HG03442 (cell line): ENCODE data around the gene TXNDC17.
"Not testable (repeated sequence)": the region's sequence is repeated elsewhere in the genome, so short reads cannot be mapped to it uniquely, and the experiment has no call there.

Source experiments
- ATAC-seq: cut with Tn5 transposase; IDR thresholded peaks from one replicate; pipeline ENCODE4 v1.9.1; 2021; ENCODE audit warnings: mild to moderate bottlenecking, moderate library complexity; ENCODE audit not compliant: unreplicated experiment

Gene TXNDC17

DNA sequence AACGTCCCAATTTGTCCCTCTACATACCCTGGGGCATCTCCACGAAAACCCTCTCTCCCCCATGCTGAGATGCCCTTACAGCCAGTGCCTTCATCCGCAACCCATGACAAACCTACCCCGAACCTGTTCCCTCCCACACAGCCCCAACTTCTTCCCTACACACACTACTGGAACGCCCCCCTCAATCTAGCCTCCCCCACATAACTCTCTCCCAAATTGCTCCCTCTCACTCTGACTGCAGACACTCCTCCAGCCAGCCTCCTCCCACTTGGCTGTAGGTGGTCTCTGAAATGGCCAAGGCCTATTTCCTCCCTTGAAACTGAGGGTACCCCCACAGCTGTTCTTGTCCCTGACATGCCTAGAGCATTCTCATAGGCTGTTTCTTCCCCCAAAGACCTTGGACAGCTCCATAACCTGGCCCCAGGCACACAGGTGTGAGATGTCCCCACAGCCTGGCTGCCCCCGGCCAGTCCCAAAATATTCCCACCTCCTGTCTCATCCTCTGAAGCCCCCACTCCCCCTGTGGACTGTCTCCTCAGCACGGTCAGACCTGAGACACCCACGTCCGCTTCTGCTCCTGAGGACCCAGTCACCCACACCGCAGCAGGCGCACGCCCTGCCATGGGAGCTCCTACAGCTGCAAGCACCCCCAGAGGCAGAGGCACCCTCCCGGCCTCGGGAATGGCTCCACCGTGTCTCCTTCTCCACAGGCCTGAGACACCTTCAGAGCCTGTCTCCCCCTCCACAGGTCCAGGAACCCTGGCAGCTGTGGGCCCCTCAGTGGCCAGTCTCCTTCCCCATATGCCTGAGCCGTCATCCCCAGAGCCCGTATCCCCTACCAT, 4.0 kb upstream of the TXNDC17 start:
- no peak for ATAC-seq

GRCh38 chr17:6637458-6637840, 3.4 kb upstream of the TXNDC17 start:
- ATAC-seq = no peak

DNA sequence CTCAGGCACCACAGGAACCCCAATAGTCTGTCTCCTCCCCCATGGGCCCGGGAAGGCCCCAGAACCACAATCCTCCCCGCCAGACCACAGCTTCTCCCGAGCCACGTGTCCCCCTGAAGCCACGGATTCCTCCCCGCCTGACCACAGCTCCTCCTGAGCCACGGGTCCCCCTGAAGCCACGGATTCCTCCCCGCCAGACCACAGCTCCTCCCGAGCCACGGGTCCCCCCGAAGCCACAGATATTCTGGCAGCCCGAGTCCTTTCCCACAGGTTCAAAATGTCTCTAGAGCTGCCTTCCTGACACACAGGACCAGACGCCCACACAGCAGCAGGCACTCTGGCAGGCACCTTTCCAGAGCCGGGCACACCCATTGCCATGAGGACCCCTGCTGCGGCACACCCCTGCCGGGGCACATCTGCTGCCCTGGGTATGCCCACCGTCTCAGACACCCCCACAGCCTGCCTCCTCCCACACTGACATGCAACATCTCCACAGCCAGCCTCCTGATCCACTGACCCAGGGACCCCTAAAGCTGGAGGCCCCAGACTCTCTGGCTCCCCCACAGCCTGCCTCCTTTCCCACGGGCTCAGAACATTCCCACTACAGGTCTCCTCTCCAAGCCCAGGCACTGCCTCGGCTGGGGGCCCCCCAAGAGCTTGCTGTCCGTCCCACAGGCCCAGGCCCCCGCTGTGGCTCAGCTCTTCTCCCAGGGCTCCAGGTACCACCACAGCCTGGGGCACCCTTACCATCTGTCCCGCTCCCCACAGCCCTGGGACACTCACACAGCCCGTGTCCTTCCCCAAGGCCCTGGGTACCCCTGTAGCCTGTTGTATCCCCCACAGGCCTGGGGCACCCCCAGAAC, 2.6 kb upstream of the TXNDC17 start:
- no peak for ATAC-seq

- no peak for ATAC-seq
These were observed 1.8 kb upstream of the TXNDC17 start for GRCh38 chr17:6639014-6639585.

- ATAC-seq = no peak
These were observed 999 bp upstream of the TXNDC17 start for GRCh38 chr17:6639586-6640535.

GRCh38 chr17:6641247-6641863, 495 bp downstream of the TXNDC17 start:
- peak; percentile 16 for ATAC-seq

DNA sequence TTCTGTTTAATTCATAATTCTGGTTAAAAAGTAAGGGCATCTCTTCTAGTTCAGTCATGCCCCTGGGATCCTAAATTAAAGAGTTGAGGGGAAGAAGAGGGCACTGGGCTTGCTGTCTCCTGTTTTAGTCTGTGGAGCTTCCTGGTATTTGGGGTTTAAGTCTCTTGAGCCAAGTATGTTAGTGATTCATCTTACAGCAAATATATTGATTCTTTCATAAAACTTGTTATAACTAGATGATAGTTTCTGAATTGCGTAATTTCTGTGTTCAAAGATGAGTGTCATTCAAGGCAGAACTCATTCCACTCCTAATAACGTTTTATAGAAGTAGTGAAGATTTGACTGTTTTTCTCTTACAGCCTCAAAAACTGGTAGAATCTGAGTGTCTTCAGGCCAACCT, 1.7 kb downstream of the TXNDC17 start:
- ATAC-seq = no peak

- ATAC-seq = no peak
These were observed 2.7 kb downstream of the TXNDC17 start for GRCh38 chr17:6643451-6644125.

DNA sequence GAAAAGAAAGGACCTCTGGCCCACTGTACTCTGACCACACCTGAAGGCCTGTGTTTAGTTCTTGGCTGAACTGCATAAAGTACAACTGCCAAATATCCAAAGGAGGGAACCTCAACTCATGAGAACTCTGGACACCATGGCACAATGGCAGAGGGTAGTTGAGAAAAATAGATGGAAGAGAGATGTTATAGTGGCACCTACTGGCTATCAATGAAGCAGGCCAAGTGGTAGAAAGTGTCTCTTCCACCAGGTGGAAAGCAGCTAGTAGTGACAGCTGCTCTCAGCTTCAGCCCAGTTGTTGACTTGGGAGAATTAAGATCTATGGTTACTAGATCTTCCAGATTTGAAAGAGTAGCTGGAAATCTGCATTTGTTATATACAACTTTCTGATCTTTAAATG, 7.3 kb downstream of the TXNDC17 start:
- ATAC-seq = no peak

GRCh38 chr17:6651354-6651918, 10.6 kb downstream of the TXNDC17 start, which contains the start of the genes C17orf100 and MED31:
Gene C17orf100, plus strand, starts transcription at chr17:6651762. Its CDS starts 152 bp downstream, at chr17:6651914.
Gene MED31, minus strand, starts transcription at chr17:6651605. Its CDS starts 77 bp downstream, at chr17:6651528.
- peak; percentile 80 for ATAC-seq

DNA sequence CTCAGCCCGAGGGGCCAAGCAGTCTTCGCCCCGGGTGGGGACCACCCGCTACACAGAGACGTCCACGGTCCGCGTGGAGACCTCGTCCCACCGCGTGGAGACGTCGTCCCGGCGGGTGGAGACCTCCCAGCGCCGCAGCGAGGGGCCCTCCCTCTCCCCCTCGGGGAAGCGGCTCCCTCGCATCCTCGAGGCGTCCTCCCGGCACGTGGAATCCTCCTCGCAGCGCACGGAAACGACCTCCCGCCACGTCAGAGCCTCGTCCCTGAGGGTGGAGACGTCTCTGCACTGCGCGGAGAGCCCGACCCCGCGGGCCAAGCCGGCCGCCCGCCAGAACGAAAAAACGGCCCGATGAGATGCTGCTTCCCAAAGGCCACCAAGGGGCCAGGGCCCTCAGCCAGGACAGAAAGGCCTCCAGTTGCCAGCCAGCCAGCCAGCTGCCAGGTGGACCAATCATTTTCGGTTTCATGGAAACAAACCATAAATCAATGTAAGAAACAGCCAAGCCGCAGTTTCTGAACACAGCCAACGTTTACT, 11.1 kb downstream of the TXNDC17 start:
- peak; percentile 18 for ATAC-seq

DNA sequence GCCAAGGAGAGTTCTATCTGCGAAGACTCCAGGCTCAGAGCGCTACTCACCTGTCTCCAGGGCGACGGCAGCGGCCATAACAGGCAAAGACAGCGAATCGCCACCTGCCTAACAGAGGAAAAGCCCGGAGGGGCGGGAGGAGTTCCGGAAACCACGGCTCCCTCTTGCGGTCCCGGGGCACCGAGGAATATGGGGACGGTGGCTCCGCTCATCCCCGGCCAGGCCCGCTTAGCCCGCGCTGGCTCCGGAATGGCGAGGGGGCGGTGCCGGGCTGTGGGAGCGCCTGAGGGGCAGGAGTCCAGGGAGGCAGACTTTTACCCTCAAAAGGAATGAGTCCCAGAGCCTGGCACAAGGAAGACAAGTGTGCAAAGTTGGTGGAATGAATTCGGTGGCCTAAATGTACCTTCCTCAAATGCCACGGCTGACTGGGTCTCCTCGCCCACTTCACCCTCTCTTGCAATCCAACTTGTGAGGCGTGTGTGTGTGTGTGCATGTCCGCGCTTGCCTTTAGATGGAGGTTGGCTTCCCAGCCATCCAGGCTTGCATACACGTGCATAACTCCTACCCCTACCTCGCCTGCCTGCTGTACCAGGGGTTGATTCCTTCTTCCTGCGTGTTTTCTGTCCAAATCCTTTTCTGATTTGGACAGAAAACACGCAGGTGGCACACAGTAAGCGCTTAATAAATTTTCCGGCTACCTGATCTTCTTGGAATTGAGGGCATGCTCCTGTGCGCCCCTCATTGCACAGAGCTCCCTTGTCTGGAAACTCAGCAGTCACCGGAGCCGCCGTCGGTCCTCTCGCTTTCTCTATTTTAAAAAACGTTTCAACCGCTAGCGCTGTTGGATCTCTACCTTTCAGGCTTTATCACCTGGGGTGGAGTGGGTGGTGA, 14.2 kb downstream of the TXNDC17 start:
- no peak for ATAC-seq

DNA sequence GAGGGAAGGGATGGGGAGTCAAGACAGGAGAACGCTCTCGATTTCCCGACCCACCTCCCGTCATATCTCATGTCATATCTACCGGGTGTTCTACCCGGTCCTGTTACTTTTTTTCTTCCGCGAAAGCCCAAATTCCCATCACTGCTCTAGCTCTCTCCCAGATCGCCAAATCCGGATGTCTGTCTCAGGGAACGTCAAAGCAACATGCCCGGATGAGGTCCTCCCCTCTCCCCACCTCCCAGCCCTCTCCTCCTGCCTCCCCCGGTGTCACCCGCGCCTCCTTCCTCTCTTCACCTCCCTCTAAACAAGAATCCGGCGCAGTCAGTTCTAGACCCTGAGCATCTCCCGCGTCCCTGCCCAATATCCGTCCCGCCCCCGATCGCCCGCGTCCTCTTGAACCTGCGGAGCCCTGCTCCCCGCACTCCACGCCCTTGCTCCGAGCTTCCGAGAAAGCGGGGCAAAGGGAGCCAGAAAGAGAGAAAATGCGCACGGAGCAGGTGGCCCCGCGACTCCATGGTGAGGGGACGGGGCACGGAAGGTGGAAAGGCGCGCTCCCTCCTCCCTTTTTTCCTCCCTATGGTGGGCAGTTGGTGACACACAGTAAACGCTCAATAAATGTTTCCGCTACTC, 15.0 kb downstream of the TXNDC17 start:
- ATAC-seq = not testable (repeated sequence)

GRCh38 chr17:6656797-6657632, 16.2 kb downstream of the TXNDC17 start:
- ATAC-seq = not testable (repeated sequence)

DNA sequence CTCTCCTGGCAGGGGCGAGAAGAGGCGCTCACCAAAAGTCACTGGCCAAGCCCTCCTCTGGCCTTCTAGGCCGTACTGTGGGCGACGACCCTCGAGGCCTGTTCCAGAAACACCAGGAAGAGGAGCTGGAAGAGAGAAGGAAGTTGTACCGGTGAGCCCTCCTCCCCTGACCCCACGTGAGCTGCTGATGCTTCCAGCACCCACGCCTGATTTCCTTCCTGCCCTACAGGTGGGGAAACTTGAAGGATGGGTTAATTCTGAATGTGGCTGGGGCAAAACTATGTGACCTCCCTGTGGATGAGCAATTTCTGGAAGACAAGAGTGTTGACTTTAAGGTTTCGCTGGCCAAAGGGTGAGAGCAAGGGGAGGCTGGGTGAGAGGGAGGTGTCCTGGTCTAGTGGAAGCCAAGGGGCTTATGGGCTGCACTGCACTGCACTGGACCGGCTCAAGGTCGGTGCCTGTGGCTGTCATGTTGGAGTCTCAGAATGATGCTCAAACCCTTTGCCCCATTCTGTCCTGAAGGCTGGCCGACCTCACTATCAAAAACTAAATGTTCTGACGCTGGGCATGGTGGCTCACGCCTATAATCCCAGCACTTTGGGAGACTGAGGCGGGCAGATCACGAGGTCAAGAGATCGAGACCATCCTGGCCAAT, 16.9 kb downstream of the TXNDC17 start:
- no peak for ATAC-seq

GRCh38 chr17:6658411-6658810, 17.6 kb downstream of the TXNDC17 start:
- ATAC-seq = not testable (repeated sequence)
